Kidney (tissue), 14 donors: ENCODE data around the gene NFYC. TPM values are rescaled to one million over a fixed set of nuclear protein-coding genes. Genes with fewer than 3 reads are reported as not detected.
A peak's percentile ranks its signal among the peaks of the same experiment; 100 is the strongest.

Source experiments
- DNase-seq, 5 donors: peaks; one replicate each; pipeline ENCODE4 v3.0.0-alpha.2; 2013 to 2020
- FAIRE-seq: peaks from 2 replicates; lab custom pipeline; 2012; peaks lifted over from hg19 to GRCh38; lab: Jason Lieb, UNC
- H3K27ac ChIP-seq, 2 donors: one replicate each; pipeline ENCODE4 v1.7.0; 2013; ENCODE audit warnings: low read depth in 2 of 2, low read length in 2 of 2, inconsistent platforms in 1 of 2
- H3K27me3 ChIP-seq: one replicate; pipeline ENCODE4 v1.7.1; 2013; ENCODE audit warnings: low read length, inconsistent platforms; ENCODE audit not compliant: control insufficient read depth, insufficient read depth
- H3K36me3 ChIP-seq, 3 donors: one replicate each; pipeline versions ENCODE4 v1.7.0 to v1.7.1; 2013; ENCODE audit warnings: low read length in 3 of 3, control low read depth in 1 of 3, inconsistent platforms in 1 of 3; ENCODE audit not compliant: insufficient read depth in 3 of 3, control insufficient read depth in 2 of 3
- H3K4me1 ChIP-seq, 3 donors: one replicate each; pipeline versions ENCODE4 v1.7.0 to v1.7.1; 2013; ENCODE audit warnings: low read length in 3 of 3, inconsistent platforms in 1 of 3, low read depth in 1 of 3; ENCODE audit not compliant: control insufficient read depth in 2 of 3, insufficient read depth in 2 of 3
- H3K4me3 ChIP-seq, 3 donors: one replicate each; pipeline versions ENCODE4 v1.7.0 to v1.8.1; 2013; ENCODE audit warnings: low read length in 3 of 3, control low read depth in 1 of 3, inconsistent platforms in 1 of 3
- H3K9ac ChIP-seq, 3 donors: one replicate each; pipeline versions ENCODE4 v1.7.0 to v1.7.1; 2013; ENCODE audit warnings: low read length in 3 of 3, control low read depth in 1 of 3, inconsistent platforms in 1 of 3
- H3K9me3 ChIP-seq, 3 donors: one replicate each; pipeline versions ENCODE4 v1.7.0 to v1.7.1; 2013; ENCODE audit warnings: low read length in 3 of 3, control low read depth in 1 of 3, inconsistent platforms in 1 of 3; ENCODE audit not compliant: control insufficient read depth in 2 of 3, insufficient read depth in 1 of 3
- intact Hi-C: fragments of 100-400 bp; cut with DNase I; formaldehyde crosslinking; loops from one replicate; pipeline ENCODE4 v1.11.1; 2022
- polyA plus RNA-seq: library from polyadenylated mRNA; stranded (reverse); fragments of 350-450 nt; fragmentation: Illumina TruSeq; extraction: RNeasy Lipid Tissue Mini Kit (QIAGEN cat#74804); gene quantifications from one replicate; pipeline ENCODE4 v1.2.3, GENCODE V29; 2014; ENCODE audit warnings: low read depth, low replicate concordance; ENCODE audit not compliant: insufficient read depth
- total RNA-seq: library from RNA; stranded (reverse); fragmentation: NEBNext Ultra II Directional; extraction: Animal tissue kit (Norgen Biotek cat#: 25700); gene quantifications from one replicate; pipeline ENCODE4 v1.2.1, GENCODE V29; 2021
- TF ChIP-seq, protein P1 (sequence below): IDR thresholded peaks from 3 replicates; pipeline ENCODE4 v1.5.1; 2012; ENCODE audit warnings: mild to moderate bottlenecking, moderate library complexity, borderline replicate concordance; ENCODE audit not compliant: insufficient read depth; ENCODE audit errors: extremely low read depth
- donor health status: control.
- donor health status: control.
- donor health status: control.
- donor health status: control.
- donor health status: control.
- donor health status: DM: yes; HTN: yes; CAD: no.
- donor health status: Normal renal cell carcinoma (clear cell type).

NFYC gene
- total and polyA plus RNA-seq, 2 donors from 2014 or later, result 52.1 to 69.3 TPM

DNA sequence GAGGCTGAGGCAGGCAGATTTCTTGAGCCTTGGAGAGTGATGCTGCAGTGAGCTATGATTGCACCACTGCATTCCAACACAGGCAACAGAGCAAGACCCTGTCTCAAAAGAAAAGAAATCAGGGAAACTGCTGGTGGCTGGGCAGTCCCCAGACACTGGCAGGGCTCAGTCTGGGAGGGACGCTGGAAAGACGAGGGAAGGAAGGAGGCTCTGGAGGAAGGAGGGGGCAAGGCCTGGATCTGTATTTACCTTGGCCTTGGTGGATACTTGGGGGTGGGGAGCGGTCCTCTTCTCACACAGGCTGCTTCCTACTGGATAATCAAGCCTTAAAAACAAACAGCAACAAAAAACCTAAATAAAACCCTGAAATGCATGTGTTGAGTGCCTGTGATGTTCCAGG, 116.5 kb downstream of the NFYC start:
- no peaks in the 10 kb centered on the region for H3K4me1 ChIP-seq
- H3K36me3 ChIP-seq, result no peaks in the 10 kb centered on the region
- H3K9ac ChIP-seq, result no peak overlapping the region
- TF ChIP-seq, protein P1, sequence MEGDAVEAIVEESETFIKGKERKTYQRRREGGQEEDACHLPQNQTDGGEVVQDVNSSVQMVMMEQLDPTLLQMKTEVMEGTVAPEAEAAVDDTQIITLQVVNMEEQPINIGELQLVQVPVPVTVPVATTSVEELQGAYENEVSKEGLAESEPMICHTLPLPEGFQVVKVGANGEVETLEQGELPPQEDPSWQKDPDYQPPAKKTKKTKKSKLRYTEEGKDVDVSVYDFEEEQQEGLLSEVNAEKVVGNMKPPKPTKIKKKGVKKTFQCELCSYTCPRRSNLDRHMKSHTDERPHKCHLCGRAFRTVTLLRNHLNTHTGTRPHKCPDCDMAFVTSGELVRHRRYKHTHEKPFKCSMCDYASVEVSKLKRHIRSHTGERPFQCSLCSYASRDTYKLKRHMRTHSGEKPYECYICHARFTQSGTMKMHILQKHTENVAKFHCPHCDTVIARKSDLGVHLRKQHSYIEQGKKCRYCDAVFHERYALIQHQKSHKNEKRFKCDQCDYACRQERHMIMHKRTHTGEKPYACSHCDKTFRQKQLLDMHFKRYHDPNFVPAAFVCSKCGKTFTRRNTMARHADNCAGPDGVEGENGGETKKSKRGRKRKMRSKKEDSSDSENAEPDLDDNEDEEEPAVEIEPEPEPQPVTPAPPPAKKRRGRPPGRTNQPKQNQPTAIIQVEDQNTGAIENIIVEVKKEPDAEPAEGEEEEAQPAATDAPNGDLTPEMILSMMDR, result no peak
- intact Hi-C loops, result no loop called here
- H3K27me3 ChIP-seq, result no peaks in the 10 kb centered on the region
- no peak overlapping the region for H3K27ac ChIP-seq
- H3K9me3 ChIP-seq, result no peaks in the 10 kb centered on the region
- H3K4me3 ChIP-seq, result no peak overlapping the region
- peak in 1 of 5 donors; percentile 55 for DNase-seq
- no peak for FAIRE-seq

DNA sequence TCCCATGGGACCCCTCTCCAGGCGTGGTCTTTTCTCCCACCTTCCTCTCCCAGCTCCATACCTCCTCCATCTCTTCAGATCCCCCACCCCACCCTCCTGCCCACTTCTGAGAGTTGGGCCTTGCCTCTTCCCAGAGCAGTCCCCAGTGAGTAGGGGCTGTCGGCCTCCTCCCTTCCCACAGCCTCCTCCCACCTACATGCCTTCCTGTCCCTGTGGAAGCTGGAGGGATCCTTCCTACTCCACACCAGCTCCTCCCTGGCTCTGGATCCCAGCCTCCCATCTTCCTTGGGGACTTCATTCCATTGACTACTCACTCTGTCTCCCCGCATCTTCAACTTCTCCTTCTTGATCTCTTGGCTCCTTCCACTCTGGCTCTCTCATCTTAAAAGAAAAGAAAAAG, 116.9 kb downstream of the NFYC start:
- no peak for DNase-seq
- intact Hi-C loops, result no loop called here

DNA sequence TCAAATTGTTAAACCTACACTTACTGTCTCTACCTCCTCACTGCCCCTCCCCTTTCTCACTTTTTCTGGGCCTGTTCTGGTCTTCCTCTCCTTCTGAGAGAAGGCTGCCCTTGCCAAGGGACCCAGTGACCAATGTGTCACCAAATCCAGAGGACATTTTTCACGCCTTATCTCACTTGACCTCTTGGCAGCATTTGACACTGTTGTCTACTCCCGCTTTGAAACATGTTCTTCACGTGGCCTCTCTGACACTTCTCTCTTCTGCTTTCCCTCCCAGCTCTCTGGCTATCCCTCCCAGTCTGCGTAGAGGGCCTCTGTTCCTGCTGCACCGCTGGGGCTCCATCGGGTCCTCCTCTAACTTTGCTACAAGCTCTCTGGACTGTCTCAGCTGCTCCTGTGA, 117.4 kb downstream of the NFYC start:
- H3K27ac ChIP-seq, result no peak overlapping the region
- no peak for DNase-seq
- no peaks in the 10 kb centered on the region for H3K36me3 ChIP-seq
- no peak overlapping the region for H3K9ac ChIP-seq
- no peak overlapping the region for H3K4me3 ChIP-seq
- intact Hi-C loops, result no loop called here
- no peaks in the 10 kb centered on the region for H3K4me1 ChIP-seq
- no peaks in the 10 kb centered on the region for H3K9me3 ChIP-seq
- H3K27me3 ChIP-seq, result no peaks in the 10 kb centered on the region
- FAIRE-seq, result no peak
- TF ChIP-seq, protein P1, result no peak

More for the DNA sequence above, 116.9 kb downstream of the NFYC start:
- no peaks in the 10 kb centered on the region for H3K36me3 ChIP-seq
- H3K27me3 ChIP-seq, result no peaks in the 10 kb centered on the region
- no peak overlapping the region for H3K4me3 ChIP-seq
- no peak for FAIRE-seq
- no peaks in the 10 kb centered on the region for H3K9me3 ChIP-seq
- no peak overlapping the region for H3K27ac ChIP-seq
- H3K4me1 ChIP-seq, result no peaks in the 10 kb centered on the region
- no peak overlapping the region for H3K9ac ChIP-seq
- TF ChIP-seq, protein P1, result no peak

DNA sequence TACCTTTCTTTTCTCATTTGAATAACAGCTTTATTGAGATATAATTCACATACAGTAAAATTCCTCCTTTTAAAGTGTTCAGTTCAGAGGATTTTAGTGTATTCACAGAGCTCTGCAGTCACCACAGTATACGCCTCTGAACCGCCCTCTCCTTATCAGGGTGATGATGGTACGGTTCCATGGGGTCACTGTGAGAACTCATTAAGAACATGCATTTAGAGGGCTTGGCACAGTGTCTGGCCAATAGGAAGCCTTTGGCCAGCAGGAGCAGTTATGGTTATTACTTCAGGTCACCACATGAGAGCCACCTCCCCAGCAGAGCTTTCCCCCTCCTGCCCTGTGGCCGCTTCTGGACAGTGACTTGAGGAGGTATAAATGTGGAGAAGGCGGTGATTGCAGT, 119.4 kb downstream of the NFYC start:
- TF ChIP-seq, protein P1, result no peak
- H3K4me3 ChIP-seq, result no peak overlapping the region
- no peak for FAIRE-seq
- no peaks in the 10 kb centered on the region for H3K9me3 ChIP-seq
- no peaks in the 10 kb centered on the region for H3K27me3 ChIP-seq
- H3K27ac ChIP-seq, result no peak overlapping the region
- intact Hi-C loops, result no loop called here
- no peaks in the 10 kb centered on the region for H3K36me3 ChIP-seq
- H3K9ac ChIP-seq, result no peak overlapping the region
- DNase-seq, result no peak
- H3K4me1 ChIP-seq, result no peaks in the 10 kb centered on the region
